Measurements from ENCODE around the gene TTC9. TPM values are rescaled to one million over a fixed set of nuclear protein-coding genes. Genes with fewer than 3 reads are reported as not detected.

TTC9 gene
- total RNA-seq, 6 donors from 2014 or later, result 3.1 to 8.6 (median 6.2) TPM

GRCh38 chr14:70631948-70632347 lies 9.8 kb upstream of the TTC9 start:
- no peak for DNase-seq
- Histone ChIP-seq H3K27me3 (no peaks in the 10 kb centered on the region), H3K4me3 (no peak overlapping the region), H3K9me3 (peaks cover 3 to 6% (median 5%) of the 10 kb centered on the region in 4 donors), H3K36me3 (no peaks in the 10 kb centered on the region), H3K27ac (no peak overlapping the region), H3K4me1 (no peaks in the 10 kb centered on the region)
- no peak for ATAC-seq (ENCODE audit: low FRiP score in 2 of 2)
- WGBS, 2 donors, result 68 to 94% methylated on average over 3 of the region's 3 CpGs
- TF ChIP-seq EP300 (IDR thresholded peaks at IDR 0.05), result no peak
- TF ChIP-seq POLR2AphosphoS5 (IDR thresholded peaks at IDR 0.05), result no peak
- no peak for TF ChIP-seq POLR2A (IDR thresholded peaks at IDR 0.05)
- TF ChIP-seq CTCF (IDR thresholded peaks at IDR 0.05), result no peak

- Histone ChIP-seq H3K36me3 (no peaks in the 10 kb centered on the region), H3K27me3 (no peaks in the 10 kb centered on the region), H3K4me3 (no peak overlapping the region), H3K9me3 (no peaks in the 10 kb centered on the region), H3K4me1 (peaks cover 0 to 6% (median 4%) of the 10 kb centered on the region in 4 donors), H3K27ac (no peak overlapping the region)
- DNase-seq, result no peak
- WGBS, 2 donors, result 94 to 96% methylated on average over 6 of the region's 6 CpGs
- TF ChIP-seq POLR2A (IDR thresholded peaks at IDR 0.05), result no peak
- TF ChIP-seq CTCF (IDR thresholded peaks at IDR 0.05), result no peak
- TF ChIP-seq POLR2AphosphoS5 (IDR thresholded peaks at IDR 0.05), result no peak
- TF ChIP-seq EP300 (IDR thresholded peaks at IDR 0.05), result no peak
- ATAC-seq (ENCODE audit: low FRiP score in 2 of 2), result no peak
Observed at GRCh38 chr14:70635971-70636595, 5.6 kb upstream of the TTC9 start.

- Histone ChIP-seq H3K27me3 (peaks cover 0 to 12% (median 0%) of the 10 kb centered on the region in 4 donors), H3K4me3 (no peak overlapping the region), H3K4me1 (peaks cover 7 to 23% (median 13%) of the 10 kb centered on the region in 4 donors), H3K27ac (no peak overlapping the region), H3K36me3 (no peaks in the 10 kb centered on the region), H3K9me3 (no peaks in the 10 kb centered on the region)
- DNase-seq (no peak), ATAC-seq (ENCODE audit: low FRiP score in 2 of 2) (no peak)
- no peak for TF ChIP-seq POLR2AphosphoS5 (IDR thresholded peaks at IDR 0.05)
- no peak for TF ChIP-seq CTCF (IDR thresholded peaks at IDR 0.05)
- no peak for TF ChIP-seq POLR2A (IDR thresholded peaks at IDR 0.05)
- no peak for TF ChIP-seq EP300 (IDR thresholded peaks at IDR 0.05)
- 45 to 48% methylated on average over 2 of the region's 2 CpGs for WGBS, 2 donors
Observed at GRCh38 chr14:70638416-70638815, 3.3 kb upstream of the TTC9 start.

GRCh38 chr14:70640938-70641547 lies 673 bp upstream of the TTC9 start:
- ATAC-seq (ENCODE audit: low FRiP score in 2 of 2) (peak; percentile 78), DNase-seq (peak; percentile 41 to 66)
- WGBS, 2 donors, result 1 to 5% methylated on average over 19 to 27 of the region's 28 CpGs
- TF ChIP-seq POLR2AphosphoS5 (IDR thresholded peaks at IDR 0.05) (peak in 1 of 2 donors; percentile 49), CTCF (IDR thresholded peaks at IDR 0.05) (peak in 1 of 6 experiments; percentile 18), EP300 (IDR thresholded peaks at IDR 0.05) (no peak), POLR2A (IDR thresholded peaks at IDR 0.05) (peak in 1 of 4 donors; percentile 20)
- peak overlapping the region; percentile 45 to 84 (median 78) for H3K4me3 ChIP-seq
- peaks cover 7 to 32% (median 13%) of the 10 kb centered on the region in 4 donors for H3K4me1 ChIP-seq
- H3K9me3 ChIP-seq, result no peaks in the 10 kb centered on the region
- H3K36me3 ChIP-seq, result no peaks in the 10 kb centered on the region
- H3K27ac ChIP-seq, result peak overlapping the region in 3 of 4 donors; percentile 1 to 79 (median 69)
- H3K27me3 ChIP-seq, result peaks cover 0 to 12% (median 0%) of the 10 kb centered on the region in 4 donors

All from upper lobe of left lung (tissue), 6 donors.